ENCODE measurements around the gene GULP1. TPM values are rescaled to one million over a fixed set of nuclear protein-coding genes. Genes with fewer than 3 reads are reported as not detected.

Gene GULP1
- total RNA-seq, 1 donor from 2014 or later: 29.5 TPM

DNA sequence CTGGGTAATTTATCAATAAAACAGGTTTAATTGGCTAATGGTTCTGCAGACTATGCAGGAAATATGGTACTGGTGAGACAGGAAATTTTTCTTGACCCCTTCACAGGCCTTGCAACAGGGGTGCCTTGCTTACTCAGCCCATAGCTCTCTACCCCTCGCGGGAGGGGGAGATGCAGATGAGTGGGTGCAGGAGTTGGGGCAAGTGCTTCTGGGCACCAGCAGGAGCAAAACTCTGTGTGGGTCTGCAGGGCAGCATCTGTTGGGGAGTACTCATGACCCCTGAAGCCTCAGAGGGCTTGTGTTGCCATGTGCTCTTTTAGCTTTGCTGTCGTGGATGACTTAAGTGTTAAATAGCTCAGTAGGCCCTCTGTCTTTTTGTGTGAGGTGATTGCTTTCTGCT, 48.6 kb downstream of the GULP1 start:
- Mint-ChIP-seq H3K9me3 (ENCODE audit: low read depth) (no peaks in the 10 kb centered on the region), H3K36me3 (ENCODE audit: low read depth) (peaks cover 2% of the 10 kb centered on the region), H3K27ac (ENCODE audit: unreplicated experiment) (no peak overlapping the region), H3K27me3 (ENCODE audit: low read depth) (no peaks in the 10 kb centered on the region), H3K4me3 (ENCODE audit: unreplicated experiment) (no peak overlapping the region), H3K4me1 (ENCODE audit: low read depth) (peaks cover 11% of the 10 kb centered on the region)
- TF ChIP-seq, protein P1, sequence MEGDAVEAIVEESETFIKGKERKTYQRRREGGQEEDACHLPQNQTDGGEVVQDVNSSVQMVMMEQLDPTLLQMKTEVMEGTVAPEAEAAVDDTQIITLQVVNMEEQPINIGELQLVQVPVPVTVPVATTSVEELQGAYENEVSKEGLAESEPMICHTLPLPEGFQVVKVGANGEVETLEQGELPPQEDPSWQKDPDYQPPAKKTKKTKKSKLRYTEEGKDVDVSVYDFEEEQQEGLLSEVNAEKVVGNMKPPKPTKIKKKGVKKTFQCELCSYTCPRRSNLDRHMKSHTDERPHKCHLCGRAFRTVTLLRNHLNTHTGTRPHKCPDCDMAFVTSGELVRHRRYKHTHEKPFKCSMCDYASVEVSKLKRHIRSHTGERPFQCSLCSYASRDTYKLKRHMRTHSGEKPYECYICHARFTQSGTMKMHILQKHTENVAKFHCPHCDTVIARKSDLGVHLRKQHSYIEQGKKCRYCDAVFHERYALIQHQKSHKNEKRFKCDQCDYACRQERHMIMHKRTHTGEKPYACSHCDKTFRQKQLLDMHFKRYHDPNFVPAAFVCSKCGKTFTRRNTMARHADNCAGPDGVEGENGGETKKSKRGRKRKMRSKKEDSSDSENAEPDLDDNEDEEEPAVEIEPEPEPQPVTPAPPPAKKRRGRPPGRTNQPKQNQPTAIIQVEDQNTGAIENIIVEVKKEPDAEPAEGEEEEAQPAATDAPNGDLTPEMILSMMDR (IDR thresholded peaks at IDR 0.05): no peak
- no peak for DNase-seq (ENCODE audit: low spot score)

DNA sequence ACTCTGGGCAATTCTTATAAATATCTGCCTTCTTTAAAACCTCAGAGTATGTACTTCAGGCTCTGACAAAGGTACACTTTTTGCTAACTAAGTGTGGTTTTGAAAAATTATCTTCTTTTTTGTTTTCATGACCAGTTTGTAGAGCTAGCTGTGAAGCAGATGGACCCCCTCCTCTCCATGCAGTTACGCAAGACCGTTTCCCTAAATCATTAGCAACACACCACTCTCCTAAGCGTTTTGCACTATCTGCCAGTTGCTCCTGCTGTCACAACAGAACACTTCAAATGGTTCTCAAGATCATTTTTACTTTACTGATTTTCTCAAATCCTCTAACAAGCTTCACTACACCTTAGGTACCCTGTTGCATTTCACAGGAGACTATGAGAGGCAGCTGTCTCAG, 53.3 kb downstream of the GULP1 start:
- peak overlapping the region; percentile 74 for H3K27ac Mint-ChIP-seq (ENCODE audit: unreplicated experiment)

DNA sequence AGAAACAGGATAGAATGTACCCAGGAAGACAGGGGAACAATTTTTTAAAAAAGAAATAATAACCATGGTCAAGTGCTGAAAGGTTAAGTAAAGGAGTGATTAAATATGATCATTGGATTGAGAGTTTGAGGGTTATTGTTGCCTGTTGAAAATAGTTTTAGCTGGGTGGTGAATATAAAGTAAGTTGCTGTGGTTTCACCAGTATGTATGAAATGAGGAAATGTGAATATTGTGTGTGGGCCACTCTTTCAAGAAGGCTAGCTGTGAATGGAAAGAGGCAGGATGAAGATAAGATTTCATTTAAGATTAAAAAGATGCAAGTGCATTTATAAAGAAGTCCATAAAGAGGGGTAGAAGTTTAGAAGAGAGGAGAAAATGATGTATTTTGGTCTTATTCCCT, 53.8 kb downstream of the GULP1 start:
- Mint-ChIP-seq H3K9me3 (ENCODE audit: low read depth) (no peaks in the 10 kb centered on the region), H3K4me1 (ENCODE audit: low read depth) (peaks cover 27% of the 10 kb centered on the region), H3K27ac (ENCODE audit: unreplicated experiment) (peak overlapping the region; percentile 74), H3K4me3 (ENCODE audit: unreplicated experiment) (no peak overlapping the region), H3K36me3 (ENCODE audit: low read depth) (no peaks in the 10 kb centered on the region), H3K27me3 (ENCODE audit: low read depth) (no peaks in the 10 kb centered on the region)
- TF ChIP-seq, protein P1 (IDR thresholded peaks at IDR 0.05): no peak
- DNase-seq (ENCODE audit: low spot score): no peak

More for the DNA sequence above, 53.3 kb downstream of the GULP1 start:
- TF ChIP-seq, protein P1 (IDR thresholded peaks at IDR 0.05): no peak
- H3K27me3 Mint-ChIP-seq (ENCODE audit: low read depth): no peaks in the 10 kb centered on the region
- DNase-seq (ENCODE audit: low spot score): no peak
- no peak overlapping the region for H3K4me3 Mint-ChIP-seq (ENCODE audit: unreplicated experiment)
- H3K9me3 Mint-ChIP-seq (ENCODE audit: low read depth): no peaks in the 10 kb centered on the region
- no peaks in the 10 kb centered on the region for H3K36me3 Mint-ChIP-seq (ENCODE audit: low read depth)
- H3K4me1 Mint-ChIP-seq (ENCODE audit: low read depth): peaks cover 27% of the 10 kb centered on the region

DNA sequence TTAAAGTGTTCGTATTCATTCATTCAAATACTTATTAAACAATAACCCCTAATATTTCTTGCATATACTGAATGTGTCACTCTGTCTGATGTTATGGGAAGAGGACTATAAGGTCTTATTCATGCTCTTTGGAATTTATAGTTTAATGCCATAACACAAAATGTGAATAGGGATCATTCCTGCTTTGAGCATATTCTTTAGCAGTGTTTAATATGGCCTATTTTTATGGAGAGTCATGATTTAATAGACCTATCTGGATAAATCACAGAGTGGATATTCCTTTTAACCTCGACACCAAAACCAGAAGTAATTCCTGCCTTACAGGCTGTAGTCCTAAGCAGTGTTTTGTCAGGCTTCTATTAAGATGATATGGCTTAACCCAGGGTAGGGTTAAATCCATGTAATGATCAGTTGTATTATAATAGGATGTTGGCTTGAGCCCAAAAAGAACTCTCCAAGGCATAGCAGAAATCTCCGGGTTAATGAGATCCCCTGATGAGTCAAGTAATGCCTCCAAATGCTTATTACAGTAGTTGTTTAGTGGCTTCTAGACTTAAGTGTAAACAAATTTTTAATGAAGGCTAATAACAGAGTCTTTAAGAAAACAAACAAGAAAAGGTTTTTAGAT, 54.3 kb downstream of the GULP1 start:
- TF ChIP-seq, protein P1 (IDR thresholded peaks at IDR 0.05): no peak
- H3K4me3 Mint-ChIP-seq (ENCODE audit: unreplicated experiment): no peak overlapping the region
- peaks cover 27% of the 10 kb centered on the region for H3K4me1 Mint-ChIP-seq (ENCODE audit: low read depth)

DNA sequence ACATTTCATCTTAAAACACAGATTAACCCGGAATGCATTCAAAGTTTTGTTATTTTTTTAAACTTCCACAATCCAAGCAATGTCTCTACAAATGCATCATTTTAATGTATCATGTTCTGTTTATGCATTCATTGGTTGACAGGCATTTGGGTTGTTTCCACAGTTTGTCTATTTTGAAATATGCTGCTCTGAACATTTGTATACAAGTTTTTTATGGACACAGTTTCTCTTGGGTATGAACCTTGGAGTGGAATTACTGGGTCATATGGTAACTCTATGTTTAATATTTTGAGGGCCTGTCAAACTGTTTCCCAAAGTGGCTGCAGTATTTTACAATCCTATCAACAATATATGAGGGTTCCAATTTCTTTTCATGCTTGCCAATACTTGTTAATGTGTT, 57.3 kb downstream of the GULP1 start:
- H3K4me3 Mint-ChIP-seq (ENCODE audit: unreplicated experiment): no peak overlapping the region
- H3K27ac Mint-ChIP-seq (ENCODE audit: unreplicated experiment): no peak overlapping the region
- TF ChIP-seq, protein P1 (IDR thresholded peaks at IDR 0.05): no peak
- H3K9me3 Mint-ChIP-seq (ENCODE audit: low read depth): no peaks in the 10 kb centered on the region
- no peak for DNase-seq (ENCODE audit: low spot score)
- peaks cover 28% of the 10 kb centered on the region for H3K4me1 Mint-ChIP-seq (ENCODE audit: low read depth)
- H3K27me3 Mint-ChIP-seq (ENCODE audit: low read depth): no peaks in the 10 kb centered on the region
- H3K36me3 Mint-ChIP-seq (ENCODE audit: low read depth): no peaks in the 10 kb centered on the region

More for the DNA sequence above, 54.3 kb downstream of the GULP1 start:
- Mint-ChIP-seq H3K9me3 (ENCODE audit: low read depth) (no peaks in the 10 kb centered on the region), H3K27me3 (ENCODE audit: low read depth) (no peaks in the 10 kb centered on the region), H3K27ac (ENCODE audit: unreplicated experiment) (peak overlapping the region; percentile 27), H3K36me3 (ENCODE audit: low read depth) (no peaks in the 10 kb centered on the region)
- no peak for DNase-seq (ENCODE audit: low spot score)

Measured in chondrocyte (in vitro differentiated cells).